GM12891 (cell line): ENCODE data around the gene RPS6KA2.

ENCODE experiments used
- POLR2A ChIP-seq: IDR thresholded peaks from 2 replicates; pipeline ENCODE4 v1.6.1; 2011; ENCODE audit warnings: low read depth, low read length, control low read depth
- POLR2AphosphoS5 ChIP-seq: IDR thresholded peaks from 2 replicates; pipeline ENCODE4 v1.6.1; 2011; ENCODE audit warnings: low read depth, low read length, control low read depth
- SPI1 ChIP-seq: IDR thresholded peaks from 2 replicates; pipeline ENCODE4 v1.6.1; 2011; ENCODE audit warnings: low read depth, low read length, control low read depth
- TAF1 ChIP-seq: IDR thresholded peaks from 2 replicates; pipeline ENCODE4 v1.6.1; 2011; ENCODE audit warnings: low read depth, low read length, control low read depth

- TF ChIP-seq POLR2A (no peak), SPI1 (no peak), TAF1 (no peak), POLR2AphosphoS5 (no peak)
Measured at GRCh38 chr6:166488076-166488685, 138.9 kb downstream of the RPS6KA2 start.
